Measurements from ENCODE around the gene EFHC1.

DNA sequence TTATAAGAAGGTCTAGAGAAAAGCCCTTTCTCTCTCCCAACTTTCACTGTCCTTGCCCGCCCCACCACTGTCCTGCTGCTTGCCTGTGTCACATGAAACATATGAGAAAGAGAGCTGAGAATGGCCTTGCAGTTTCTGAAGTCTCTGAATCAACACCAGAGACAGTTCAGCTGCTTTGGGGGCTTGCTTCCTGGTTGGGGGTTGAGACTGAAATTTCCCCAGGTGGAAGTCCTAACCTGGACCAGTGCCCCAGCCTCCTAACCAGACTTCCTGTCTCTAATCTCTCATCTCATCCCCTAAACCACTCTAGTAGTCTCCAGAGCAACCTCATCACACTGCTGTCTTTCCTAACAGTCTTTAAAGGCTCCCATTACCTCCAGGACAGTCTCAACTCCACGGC is 146.1 kb downstream of the EFHC1 start:
- TF ChIP-seq CTCF (IDR thresholded peaks at IDR 0.05; ENCODE audit: insufficient read depth, low read depth, low read length) (no peak), EZH2 (IDR thresholded peaks at IDR 0.05; ENCODE audit: insufficient read depth, low read length) (no peak)

All from astrocyte (in vitro differentiated cells and primary cell).